Measurements from ENCODE around the gene SEPTIN12.
"Not testable (repeated sequence)": the region's sequence is repeated elsewhere in the genome, so short reads cannot be mapped to it uniquely, and the experiment has no call there.

- not testable (repeated sequence) for TF ChIP-seq EZH2 (IDR thresholded peaks at IDR 0.05; ENCODE audit: borderline replicate concordance, low read depth, low read length, severe bottlenecking); POLR2A (IDR thresholded peaks at IDR 0.05; ENCODE audit: low read depth, low read length); GATA2 (IDR thresholded peaks at IDR 0.05; ENCODE audit: insufficient read depth, insufficient read length, low read depth, low read length); POLR2AphosphoS5 (IDR thresholded peaks at IDR 0.05; ENCODE audit: insufficient read depth, low read depth, low read length)
- TF ChIP-seq, protein P1, sequence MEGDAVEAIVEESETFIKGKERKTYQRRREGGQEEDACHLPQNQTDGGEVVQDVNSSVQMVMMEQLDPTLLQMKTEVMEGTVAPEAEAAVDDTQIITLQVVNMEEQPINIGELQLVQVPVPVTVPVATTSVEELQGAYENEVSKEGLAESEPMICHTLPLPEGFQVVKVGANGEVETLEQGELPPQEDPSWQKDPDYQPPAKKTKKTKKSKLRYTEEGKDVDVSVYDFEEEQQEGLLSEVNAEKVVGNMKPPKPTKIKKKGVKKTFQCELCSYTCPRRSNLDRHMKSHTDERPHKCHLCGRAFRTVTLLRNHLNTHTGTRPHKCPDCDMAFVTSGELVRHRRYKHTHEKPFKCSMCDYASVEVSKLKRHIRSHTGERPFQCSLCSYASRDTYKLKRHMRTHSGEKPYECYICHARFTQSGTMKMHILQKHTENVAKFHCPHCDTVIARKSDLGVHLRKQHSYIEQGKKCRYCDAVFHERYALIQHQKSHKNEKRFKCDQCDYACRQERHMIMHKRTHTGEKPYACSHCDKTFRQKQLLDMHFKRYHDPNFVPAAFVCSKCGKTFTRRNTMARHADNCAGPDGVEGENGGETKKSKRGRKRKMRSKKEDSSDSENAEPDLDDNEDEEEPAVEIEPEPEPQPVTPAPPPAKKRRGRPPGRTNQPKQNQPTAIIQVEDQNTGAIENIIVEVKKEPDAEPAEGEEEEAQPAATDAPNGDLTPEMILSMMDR (IDR thresholded peaks at IDR 0.05; ENCODE audit: extremely low read depth in 1 of 2, insufficient read depth in 1 of 2, low read depth in 1 of 2, low read length in 2 of 2): not testable (repeated sequence)
Measured at GRCh38 chr16:4784444-4784987, 3.6 kb downstream of the SEPTIN12 start.

All from endothelial cell of umbilical vein (primary cell).